ENCODE measurements around the gene GARIN5A.

The GARIN5A gene

DNA sequence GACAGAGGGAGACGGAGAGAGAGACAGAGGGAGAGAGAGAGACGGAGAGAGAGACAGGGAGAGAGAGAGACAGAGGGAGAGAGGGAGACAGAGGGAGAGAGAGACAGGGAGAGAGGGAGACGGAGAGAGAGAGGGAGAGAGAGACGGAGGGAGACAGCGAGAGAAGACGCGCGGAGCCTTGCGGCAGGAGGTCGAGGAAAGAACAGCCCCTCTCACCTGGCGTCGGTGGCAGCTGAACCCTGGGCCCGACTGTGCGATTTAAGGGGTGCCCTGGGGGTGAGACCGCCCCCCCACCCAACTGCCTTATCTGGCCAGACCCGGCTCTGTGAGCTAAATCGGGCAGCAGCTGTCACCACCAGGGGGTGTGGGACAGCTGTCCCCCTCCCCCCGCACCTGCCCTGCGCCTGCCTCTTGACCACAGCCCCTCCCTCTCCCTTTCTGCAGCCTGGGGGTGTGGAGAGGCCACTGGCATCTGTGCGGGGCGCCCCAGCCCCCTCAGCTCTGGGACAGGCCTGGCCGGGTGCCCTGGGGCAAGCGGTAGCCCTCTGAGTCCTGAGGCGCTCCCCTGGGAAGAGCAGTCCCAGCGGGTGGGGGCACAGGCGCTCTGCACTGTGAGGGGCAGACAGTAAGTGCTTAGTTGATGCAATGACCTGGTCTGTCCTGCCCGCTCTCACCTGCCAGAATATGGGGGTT, 23.6 kb upstream of the GARIN5A start:
- H3K4me3 ChIP-seq (ENCODE audit: low read depth, low read length), result no peak overlapping the region
- peak; percentile 38 for DNase-seq (ENCODE audit: low read depth)
- TF ChIP-seq, protein P1, sequence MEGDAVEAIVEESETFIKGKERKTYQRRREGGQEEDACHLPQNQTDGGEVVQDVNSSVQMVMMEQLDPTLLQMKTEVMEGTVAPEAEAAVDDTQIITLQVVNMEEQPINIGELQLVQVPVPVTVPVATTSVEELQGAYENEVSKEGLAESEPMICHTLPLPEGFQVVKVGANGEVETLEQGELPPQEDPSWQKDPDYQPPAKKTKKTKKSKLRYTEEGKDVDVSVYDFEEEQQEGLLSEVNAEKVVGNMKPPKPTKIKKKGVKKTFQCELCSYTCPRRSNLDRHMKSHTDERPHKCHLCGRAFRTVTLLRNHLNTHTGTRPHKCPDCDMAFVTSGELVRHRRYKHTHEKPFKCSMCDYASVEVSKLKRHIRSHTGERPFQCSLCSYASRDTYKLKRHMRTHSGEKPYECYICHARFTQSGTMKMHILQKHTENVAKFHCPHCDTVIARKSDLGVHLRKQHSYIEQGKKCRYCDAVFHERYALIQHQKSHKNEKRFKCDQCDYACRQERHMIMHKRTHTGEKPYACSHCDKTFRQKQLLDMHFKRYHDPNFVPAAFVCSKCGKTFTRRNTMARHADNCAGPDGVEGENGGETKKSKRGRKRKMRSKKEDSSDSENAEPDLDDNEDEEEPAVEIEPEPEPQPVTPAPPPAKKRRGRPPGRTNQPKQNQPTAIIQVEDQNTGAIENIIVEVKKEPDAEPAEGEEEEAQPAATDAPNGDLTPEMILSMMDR (IDR thresholded peaks at IDR 0.05; ENCODE audit: insufficient read depth, low read depth, low read length, missing control alignments), result peak; percentile 21

- no peak for DNase-seq (ENCODE audit: low read depth)
- TF ChIP-seq, protein P1 (IDR thresholded peaks at IDR 0.05; ENCODE audit: insufficient read depth, low read depth, low read length, missing control alignments), result no peak
- no peak overlapping the region for H3K4me3 ChIP-seq (ENCODE audit: low read depth, low read length)
Measured at GRCh38 chr19:50498219-50499056, 21.8 kb upstream of the GARIN5A start.

GRCh38 chr19:50497022-50497405, 20.4 kb upstream of the GARIN5A start:
- TF ChIP-seq, protein P1 (IDR thresholded peaks at IDR 0.05; ENCODE audit: insufficient read depth, low read depth, low read length, missing control alignments), result no peak
- no peak overlapping the region for H3K4me3 ChIP-seq (ENCODE audit: low read depth, low read length)
- DNase-seq (ENCODE audit: low read depth), result no peak

- H3K4me3 ChIP-seq (ENCODE audit: low read depth, low read length), result no peak overlapping the region
- DNase-seq (ENCODE audit: low read depth), result no peak
- TF ChIP-seq, protein P1 (IDR thresholded peaks at IDR 0.05; ENCODE audit: insufficient read depth, low read depth, low read length, missing control alignments), result no peak
Measured at GRCh38 chr19:50496189-50497021, 19.8 kb upstream of the GARIN5A start.

DNA sequence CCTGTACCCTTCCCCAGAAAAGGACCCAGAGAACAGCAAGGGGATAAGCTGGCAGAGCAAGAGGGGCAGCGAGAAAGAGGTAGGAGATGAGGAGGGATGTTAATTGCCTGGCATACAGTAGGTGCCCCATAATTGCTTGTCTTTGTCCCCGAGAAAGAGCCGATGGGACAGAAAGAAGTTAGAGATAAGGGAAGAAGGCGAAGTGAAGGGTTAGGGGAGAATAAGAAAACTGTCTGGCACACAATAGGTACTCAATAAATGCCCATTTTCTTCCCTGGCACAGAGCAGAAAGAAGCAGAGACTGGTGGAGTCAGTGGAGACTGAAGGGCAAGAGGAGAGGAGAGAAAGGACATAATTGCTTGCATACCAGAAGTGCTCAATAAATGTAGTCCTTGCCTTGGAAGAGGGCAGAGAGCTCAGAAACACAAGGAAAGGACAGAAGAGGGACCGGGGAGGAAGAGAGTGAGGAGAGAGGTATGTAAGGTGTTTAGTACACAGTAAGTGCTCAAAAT, 18.4 kb upstream of the GARIN5A start:
- no peak for DNase-seq (ENCODE audit: low read depth)
- no peak overlapping the region for H3K4me3 ChIP-seq (ENCODE audit: low read depth, low read length)
- TF ChIP-seq, protein P1 (IDR thresholded peaks at IDR 0.05; ENCODE audit: insufficient read depth, low read depth, low read length, missing control alignments), result no peak

- TF ChIP-seq, protein P1 (IDR thresholded peaks at IDR 0.05; ENCODE audit: insufficient read depth, low read depth, low read length, missing control alignments), result no peak
- no peak overlapping the region for H3K4me3 ChIP-seq (ENCODE audit: low read depth, low read length)
- DNase-seq (ENCODE audit: low read depth), result no peak
Measured at GRCh38 chr19:50494186-50495019, 17.8 kb upstream of the GARIN5A start.
